GM21381 (cell line): ENCODE data around the gene SRSF4.
A peak's percentile ranks its signal among the peaks of the same experiment; 100 is the strongest.
"Not testable (repeated sequence)": the region's sequence is repeated elsewhere in the genome, so short reads cannot be mapped to it uniquely, and the experiment has no call there.

Experiments used
- ATAC-seq: cut with Tn5 transposase; IDR thresholded peaks from one replicate; pipeline ENCODE4 v1.9.1; 2021; ENCODE audit warnings: mild to moderate bottlenecking, moderate library complexity; ENCODE audit not compliant: unreplicated experiment

SRSF4 gene

DNA sequence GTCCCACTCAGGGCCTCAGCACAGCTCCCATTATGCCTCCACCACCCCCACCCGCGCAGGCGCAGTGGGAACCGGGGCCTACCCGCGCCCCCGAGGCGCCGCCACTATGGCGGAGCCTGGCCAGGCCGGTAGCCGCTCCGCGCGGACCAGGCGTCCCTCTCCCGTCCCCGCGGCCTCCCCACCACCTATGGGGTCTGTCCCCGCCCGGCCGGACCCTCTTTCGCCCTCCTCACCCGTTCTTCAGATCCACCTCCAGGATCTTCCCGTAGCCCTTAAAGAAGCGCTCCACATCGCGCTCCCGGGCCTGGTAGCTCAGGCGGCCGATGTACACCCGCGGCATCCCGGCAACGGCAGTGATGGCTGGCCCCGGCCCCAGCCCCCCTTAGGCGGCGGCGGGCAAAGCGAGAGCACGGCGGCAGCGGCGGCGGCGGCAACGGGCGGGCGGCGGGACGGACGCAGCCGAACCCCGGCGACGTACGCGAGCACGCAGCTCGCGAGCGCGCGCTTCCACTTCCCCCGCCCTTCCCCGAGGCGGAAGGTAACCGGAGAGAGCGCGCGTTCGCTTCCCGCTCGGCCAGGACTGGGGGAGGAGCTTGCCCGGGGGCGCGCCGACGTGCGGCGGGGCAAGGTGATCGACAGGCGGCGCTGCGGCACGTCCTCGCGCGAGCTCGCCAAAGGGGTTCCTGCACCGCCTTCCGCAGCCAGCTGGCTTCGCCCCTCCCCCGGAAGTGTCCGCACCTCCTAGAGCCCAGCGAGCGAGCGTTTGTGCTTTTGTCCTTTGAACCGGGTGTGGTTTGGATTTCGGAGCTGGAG, at the start of gene SRSF4:
TSS of gene SRSF4 (minus strand) at position 488 of the 813 bp plus-strand sequence. CDS start at position 340, 148 bp downstream.
- peak; percentile 84 for ATAC-seq

DNA sequence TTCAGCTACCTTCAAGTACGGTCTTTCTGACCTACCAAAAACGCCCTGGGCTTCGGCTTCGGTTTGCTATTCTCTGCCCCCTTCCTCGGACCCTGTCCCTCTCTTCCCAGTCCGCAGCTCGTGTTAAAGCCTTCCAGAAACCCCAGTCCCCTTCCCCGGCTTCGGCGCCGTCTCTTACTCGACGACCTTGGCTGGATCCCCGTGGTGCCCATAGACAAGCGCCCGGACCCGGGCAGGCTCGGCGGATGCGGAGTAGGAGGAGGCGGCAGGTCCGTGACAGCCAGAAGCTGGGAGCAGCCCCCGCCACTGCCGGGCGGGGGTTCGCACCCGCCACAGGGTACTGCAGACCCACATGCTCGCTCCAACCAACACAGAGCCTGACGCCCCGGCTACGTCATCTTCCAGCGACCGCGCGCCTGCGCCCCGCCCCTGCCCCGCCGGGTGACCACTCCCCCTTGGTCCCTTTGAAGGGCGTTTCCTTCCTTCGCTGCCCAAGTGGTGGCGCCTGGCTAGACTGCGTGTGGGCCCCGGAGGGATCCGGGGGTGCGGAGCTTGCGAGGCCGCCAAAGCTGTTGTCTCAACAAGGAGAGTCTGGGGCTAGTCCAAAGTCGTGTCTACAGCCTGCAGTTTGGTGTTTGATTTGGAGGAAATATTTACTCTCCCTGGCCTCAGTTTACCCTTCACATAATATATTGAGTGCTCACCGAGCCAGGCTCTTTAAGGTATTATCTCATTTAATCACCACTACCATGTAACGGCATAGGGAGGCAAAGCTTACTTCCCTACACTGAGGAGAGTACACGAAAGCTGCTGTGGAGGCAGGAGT, 49.1 kb upstream of the SRSF4 start, which contains the start of gene MECR:
TSS of gene MECR (minus strand) at position 382 of the 826 bp plus-strand sequence. CDS start at position 354, 28 bp downstream.
- ATAC-seq, result peak; percentile 90

DNA sequence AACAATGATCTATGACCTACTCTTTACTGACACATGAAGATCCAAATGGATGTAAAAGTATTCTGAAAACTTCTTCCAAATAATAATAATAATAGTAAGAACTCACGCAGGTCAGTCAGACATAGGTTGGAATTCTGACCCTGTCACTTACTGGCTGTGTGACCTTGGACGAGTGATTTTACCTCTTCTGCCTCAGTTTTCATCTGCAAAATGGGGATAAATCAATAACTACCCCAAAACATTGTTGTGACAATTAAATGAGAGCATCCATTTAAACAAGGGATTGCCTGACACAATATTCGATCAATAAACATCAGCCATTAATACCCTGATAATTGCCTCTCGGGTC, 48.5 kb upstream of the SRSF4 start:
- no peak for ATAC-seq

DNA sequence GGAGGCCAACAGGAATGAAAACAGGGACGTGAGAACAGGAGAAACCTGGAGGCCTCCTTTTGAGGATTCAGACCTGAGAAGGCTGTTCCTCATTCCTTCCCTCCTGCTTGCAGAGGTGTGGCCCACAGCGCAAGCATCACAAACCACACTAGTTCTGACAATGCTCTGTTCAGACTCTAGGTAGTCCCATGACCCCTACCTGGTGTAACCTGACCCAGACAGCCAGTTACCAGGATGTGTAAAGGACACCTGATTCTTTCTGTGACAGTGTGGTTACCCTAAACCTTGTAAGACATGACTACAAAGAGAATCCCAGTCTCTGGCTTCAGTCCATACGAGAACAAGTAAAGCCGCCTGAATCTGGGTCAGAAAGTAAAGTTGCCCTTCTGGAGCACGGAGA, 45.8 kb upstream of the SRSF4 start:
- no peak for ATAC-seq

DNA sequence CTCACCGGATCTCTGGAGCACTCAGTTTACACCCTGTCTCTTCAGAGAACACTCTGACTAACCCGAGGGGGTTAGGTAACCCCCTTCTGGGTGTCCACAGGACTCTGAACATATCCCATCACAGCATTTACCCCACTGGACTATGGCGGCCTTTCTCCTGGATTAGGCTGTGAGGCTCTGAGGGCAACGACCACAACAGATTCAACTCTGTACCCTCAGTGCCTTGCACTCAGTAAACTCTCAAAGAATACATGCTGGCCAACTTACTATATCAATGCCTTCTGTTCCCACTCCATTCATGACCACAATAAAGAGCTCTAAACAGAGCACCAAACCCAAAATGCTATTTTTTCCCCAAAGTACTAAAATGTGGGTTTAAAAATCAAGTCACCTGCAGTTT, 43.7 kb upstream of the SRSF4 start:
- ATAC-seq, result no peak

DNA sequence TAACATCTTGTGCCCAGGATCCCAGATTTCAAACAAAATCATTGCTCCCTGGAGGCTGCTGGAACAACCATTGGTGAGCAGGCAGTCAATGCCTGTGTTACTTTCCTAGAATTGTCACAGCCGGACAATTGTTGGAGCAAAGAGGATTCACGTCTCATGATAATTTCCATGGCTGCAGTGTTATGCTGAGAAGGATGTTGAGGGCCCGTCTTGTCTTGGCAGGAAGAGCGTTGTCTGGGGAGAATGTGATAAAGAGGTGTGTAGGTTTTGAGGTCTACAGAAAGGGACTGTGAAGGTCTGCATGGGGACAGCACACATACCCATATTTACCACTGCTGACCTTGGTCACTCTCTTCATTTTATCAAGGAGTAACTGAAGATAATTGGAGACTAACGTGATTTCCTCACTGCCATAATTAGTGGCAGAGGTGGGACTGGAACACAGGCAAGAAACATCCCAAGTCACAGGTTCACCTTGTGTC, 42.7 kb upstream of the SRSF4 start:
- ATAC-seq, result no peak

DNA sequence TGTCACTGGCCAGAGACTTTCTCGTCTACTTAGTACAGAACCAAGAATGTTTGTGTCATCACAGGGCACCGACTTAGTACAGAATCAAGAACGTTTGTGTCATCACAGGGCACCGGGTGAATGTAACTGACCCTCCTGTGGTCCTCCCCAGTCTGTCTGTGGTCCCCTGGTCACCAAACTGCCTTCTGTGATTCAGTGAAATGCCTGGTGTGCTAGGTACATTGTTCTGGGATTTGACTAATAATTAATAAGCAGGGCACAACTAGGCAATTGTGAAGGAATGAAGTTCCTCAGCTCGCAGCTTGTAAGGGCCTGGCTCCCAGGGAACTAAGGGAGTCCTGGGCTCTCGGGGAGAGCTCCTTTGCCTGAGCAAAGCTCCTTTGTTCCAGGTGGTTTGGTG, 41.8 kb upstream of the SRSF4 start:
- ATAC-seq, result no peak

DNA sequence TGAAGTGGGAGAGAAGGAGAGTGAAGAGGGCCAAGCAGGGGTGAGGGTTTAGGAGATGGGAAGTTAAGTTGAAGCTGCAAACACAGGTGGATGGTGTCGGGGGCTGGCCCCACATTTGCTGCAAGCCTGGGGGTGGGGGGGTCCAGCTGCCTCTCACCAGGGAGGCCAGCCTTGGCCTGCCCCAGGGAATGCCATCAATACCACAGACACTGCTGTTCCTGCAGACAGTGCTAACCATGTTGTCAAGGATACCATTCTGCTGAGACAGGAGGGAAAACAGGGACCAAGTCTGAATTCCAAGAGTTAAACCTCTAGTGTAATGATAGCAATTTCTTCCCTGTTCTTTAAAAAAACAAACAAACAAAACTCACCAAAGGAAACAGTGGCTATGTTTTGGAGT, 41.0 kb upstream of the SRSF4 start:
- ATAC-seq, result no peak

DNA sequence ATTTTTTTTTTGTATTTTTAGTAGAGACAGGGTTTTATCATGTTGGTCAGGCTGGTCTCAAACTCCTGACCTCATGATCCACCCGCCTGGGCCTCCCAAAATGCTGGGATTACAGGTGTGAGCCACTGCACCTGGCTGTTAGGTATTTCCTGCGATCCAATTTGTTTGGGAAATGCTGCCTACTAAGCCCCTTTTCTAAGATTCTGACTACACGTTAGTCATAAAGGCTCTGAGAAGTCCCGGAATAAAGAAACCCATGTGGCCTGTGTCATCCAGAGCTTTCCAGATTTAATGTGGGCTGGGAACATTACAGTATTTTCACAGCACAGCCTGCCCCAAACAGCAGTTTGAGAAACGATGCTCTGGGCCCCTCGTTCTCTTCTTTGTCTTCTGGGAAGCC, 40.6 kb upstream of the SRSF4 start:
- ATAC-seq, result not testable (repeated sequence)

DNA sequence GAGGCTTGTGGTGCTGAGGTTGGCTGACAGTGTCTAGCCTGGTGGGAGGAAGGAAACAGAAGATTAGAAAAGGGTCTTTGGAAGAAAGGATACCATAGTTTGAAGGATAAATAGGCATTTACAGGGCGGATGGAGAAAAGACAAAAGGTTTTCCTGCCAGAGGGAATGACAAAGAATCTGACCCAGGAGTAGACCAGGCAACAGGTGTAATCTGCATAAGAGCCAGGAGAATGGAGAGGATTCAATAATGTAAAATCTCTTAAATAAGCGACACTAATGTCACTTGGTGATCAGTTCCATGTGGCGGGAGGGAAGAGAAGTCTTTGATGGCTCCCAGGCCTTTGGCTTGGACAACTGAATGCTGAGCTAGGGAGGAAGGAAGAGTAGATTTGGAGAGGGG, 39.6 kb upstream of the SRSF4 start:
- no peak for ATAC-seq

DNA sequence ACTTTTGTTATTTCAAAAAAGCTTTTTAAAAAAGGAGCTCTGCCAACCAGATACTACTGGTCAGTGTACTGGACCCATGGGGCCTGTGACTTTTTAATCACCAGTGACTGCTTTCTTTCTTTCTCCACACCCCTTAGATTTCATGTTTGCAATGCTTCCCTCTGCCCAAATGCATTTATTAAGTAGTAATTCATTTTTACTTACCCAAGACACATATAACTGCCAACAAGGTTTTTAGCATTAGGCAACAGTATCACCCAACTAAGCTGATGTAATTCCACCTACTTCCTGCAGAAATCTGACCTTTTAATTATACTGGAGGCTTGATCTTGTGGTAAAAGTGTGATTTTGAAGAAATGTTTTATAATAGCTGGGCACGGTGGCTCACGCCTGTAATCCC, 36.5 kb upstream of the SRSF4 start:
- ATAC-seq, result no peak

DNA sequence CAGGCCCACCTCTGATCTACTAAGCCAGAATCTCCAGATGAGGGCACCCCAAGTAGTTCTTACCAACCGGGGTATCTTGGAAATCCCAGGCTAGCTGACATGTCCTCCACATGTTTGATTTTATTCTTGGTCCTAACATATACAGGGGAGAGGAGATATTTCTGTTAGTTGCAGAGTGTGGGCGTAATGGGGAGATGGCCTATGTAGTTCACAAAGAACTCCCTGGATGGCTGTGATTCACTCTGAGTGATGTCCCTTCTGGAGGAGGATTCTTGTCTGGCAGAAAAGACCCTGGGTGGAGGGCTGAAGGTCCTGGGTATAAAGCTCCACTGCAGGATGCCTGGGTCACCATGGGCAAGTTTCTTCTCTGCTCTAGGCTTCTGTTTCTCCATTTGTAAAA, 35.9 kb upstream of the SRSF4 start:
- no peak for ATAC-seq

DNA sequence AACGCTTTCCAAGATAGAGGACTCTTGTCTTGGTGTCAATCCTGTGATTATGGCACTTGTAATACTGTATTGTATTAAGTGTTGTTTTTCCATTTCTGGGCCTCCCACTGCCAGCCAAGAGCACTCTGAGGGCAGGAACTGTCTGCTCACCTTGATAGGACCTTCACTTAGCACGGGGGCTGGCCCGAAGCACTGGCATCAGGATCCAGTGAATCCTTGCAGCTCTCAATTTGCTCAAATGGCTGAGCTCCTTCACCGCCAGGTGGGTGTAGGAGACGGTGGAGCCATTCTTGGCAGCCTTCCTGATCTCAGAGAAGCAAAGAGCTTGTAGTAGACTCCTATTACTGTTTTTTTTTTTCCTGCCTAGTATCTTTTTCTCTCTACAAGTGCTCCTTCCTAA, 31.4 kb upstream of the SRSF4 start:
- ATAC-seq, result no peak

DNA sequence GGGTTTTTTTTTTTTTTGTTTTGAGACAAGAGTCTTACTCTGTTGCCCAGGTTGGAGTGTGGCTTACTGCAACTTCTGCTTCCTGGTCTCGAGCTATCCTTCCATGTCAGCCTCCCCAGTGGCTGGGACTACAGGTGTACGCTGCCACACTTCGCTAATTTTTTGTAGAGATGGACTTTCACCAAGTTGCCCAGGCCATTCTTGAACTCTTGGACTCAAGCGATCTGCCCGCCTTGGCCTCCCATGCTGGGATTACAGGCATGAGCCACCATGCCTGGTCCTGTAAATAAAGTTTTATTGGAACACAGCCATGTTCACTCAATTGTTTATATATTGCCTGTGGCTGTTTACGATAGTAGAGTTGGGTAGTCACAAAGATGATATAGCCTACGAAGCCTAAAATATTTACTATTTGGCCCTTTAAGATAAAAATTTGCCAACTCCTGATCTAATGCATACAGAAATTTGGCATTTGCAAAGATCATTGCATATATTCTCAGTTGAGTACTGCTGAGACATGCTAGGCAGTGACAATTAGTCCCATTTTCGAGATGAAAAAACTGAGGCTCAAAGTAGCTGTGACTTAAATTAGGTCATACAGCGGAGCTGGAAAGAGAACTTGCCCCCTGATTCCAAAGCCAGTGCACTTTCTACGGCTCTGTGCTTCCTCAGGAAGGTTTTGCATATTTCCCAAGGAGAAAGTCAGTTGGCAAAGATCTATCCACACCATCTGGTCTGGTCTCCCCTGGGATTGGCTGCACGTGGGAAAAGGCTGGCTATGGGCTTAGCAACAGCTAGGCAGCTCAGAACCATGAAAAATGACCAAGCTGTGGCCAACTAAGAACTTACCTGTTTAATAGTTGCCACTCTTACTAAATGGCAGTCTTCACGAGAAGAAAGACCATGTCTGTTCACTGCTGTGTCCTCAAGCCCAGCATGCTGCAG, 29.7 kb upstream of the SRSF4 start:
- no peak for ATAC-seq

DNA sequence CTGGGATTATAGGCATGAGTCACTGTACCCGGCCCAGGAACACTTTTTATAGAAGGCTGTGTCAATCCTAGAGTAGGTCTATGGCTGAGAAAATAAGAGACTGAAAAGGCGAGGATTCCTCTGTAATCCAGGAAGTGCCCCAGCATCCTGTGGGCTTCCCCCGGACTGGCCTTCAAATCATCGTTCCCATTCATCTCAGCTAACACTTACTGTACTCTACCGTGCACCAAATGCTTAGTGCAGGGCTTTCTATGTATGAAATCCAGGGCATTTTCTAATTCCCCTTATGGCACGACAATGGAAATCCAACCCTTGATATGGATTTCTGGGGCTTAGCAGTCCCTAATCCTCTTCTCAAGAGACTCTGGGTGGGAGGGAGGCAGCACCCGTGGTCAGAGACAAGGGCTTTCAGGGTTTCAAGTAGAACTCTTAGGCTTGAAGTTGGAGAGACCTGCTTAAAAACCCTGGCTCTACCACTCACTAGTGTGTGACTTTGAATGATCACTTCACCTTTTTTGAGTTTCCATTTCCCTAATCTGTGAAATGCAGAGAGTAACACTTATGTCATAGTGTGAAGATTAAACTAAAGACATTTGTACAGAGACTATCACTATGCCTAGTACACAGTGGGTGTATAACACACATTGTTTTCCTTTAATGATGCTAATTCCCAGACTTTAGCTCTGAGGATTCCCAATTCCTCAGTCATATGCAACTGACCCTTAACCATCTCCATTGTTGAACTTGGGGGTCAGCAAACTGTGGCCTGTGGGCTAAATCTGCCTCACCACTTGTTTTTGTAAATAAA, 28.8 kb upstream of the SRSF4 start:
- peak; percentile 66 for ATAC-seq

DNA sequence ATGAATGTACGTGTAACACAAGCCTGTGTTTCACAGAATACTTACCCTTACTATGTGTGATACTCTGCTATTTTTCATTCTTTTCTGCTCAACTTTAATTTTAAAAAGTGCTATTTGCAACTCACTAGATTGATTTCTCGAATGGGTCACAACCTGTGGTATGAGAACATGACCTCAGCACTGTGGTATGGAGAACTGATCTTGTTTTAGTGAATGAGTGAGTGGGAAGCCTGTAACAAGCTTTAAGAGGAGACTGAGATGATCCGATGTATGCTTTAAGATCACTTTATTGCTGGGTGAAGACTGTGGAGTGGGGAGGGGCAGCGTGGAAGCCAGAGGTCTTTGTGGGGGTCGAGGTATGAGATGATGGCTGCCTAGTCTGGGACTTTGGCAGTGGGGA, 27.5 kb upstream of the SRSF4 start:
- ATAC-seq, result no peak

DNA sequence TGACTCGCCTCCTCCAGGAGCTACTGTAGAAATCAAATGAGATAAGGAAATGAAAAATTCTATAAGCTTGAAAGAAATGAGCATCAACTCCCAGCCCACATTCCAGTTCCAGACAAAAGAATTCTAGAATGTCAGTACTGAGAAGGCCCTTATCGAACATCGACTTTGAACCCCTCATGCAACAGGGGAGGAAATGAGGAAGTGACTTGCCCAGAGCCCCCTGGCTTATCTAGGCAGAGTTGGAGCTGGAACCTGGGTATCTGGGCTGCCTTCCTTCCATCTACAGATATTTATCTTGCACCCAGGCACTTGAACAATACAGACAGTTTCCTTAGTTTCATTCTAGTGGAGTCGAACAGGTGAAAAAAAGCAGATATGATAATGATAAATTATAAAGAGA, 26.7 kb upstream of the SRSF4 start:
- ATAC-seq, result no peak

DNA sequence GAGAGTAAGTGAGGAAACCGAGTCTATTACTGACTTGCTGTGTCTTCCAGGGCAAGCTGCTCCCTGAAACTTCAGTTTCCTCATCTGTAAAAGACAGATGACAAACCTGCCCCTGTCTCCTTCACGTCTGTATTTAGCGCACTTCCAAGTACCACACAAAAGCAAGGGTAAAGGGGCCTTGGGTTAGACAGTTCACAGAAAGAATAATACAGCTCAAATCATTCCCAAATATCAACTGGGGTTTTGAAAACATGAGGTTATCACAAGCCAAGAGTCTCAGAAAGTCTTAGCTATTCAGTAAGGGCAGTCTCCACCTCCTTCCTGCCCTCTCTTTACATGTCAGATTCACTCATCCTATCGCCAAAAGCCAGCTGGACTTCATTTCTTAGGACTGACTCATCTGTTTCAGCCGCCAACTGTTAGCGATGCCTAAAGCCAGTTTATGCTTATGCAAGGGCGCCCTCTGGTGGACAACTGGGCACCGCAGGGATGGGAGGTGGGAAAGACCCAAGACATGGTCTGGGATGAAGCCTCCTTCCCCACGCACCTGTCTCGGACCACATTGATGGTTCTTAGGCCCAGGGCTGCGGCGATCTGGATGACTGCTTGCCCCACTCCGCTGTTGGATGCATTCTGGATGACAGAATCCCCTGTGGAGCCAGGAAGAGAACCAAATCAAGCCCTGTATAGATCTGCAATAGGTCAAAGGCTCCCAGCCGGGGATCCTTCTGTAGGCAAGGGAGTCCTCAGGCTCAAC, 21.1 kb upstream of the SRSF4 start:
- ATAC-seq, result peak; percentile 82

DNA sequence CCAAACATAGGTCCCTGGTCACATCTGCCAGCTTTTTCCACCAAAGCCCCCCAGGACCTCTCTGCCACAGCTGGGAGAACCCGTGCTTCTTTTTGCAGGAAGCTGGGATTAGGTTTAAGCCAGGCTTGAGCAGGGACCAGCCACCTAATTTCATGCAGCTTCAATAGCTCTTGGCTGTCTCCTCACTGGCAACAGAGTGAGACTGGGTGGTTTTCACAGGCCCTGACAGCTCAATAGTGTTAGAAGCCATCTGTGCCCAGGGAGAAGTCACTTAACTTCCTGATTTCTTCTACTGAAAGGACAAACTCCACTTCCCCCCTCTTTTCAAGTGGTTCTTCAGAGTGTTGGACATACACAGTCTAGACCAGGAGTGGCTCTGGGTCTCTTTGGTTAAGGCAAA, 20.4 kb upstream of the SRSF4 start:
- ATAC-seq, result no peak
